ENCODE data around the gene DIDO1.

Gene DIDO1

DNA sequence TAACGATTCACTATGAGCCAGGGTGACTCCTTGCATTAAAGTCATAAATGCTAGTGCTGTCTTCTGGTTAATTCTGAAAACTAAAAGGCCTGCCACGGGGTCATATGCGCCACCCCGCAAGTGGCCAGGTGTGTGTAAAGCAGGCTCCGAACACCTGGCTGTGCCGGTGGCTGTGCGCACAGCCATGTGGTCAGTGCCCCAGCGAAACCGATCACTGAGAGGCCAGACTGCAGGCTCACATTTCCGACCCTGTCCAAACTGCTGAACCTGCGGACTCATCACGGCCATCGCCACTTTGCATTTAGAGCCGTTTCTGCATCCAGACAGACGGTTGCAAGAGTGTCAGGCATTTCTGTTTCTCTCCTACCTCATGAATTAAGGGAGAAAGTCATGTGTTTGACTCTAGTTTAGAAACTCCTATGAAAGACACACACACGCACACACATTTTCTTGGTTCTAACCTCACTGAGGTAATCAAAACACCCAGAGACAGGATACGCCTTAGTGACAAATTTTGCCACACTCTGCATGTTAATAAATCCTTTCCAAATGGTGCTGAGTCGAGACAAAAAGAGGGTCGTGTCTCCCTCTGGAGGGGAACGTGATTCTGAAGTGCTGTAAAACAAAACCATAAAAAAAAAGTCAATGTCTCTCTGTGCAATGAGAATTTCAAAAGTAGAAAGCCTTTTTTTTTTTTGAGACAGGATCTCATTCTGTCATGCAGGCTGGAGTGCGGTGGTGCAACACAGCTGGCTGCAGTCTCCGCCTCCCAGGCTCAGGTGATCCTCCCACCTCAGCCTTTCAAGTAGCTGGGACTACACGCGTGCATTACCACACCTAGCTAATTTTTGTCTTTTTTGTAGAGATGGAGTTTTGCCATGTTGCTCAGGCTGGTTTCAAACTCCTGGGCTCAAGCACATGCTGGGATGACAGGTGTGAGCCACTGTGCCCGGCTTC, 33.7 kb downstream of the DIDO1 start:
- no peak for DNase-seq (ENCODE audit: low read depth)
- H3K4me3 ChIP-seq (ENCODE audit: control insufficient read depth, low read depth, low read length) = no peak overlapping the region
- TF ChIP-seq CTCF (IDR thresholded peaks at IDR 0.05; ENCODE audit: control insufficient read depth, insufficient read depth, low read depth, low read length, missing control alignments) = no peak

DNA sequence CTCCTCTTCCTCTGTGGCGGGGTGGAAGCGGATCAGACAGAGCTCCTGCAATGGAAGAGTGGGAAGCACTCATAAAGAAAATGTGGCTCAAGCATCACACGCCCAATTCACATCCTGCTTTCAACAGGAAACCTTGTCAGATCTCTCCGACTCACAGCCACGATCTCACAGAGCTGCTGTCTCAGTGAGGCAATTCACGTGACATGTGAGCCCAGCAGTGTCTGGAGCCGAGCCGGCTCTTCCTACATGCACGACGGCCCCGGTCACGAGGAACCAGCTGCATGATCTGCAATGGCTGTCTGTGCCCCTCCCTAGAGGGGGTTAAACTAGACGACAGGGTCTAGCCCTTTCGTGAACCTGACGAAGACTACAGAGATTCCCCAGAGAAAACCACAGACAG, 35.2 kb downstream of the DIDO1 start:
- TF ChIP-seq CTCF (IDR thresholded peaks at IDR 0.05; ENCODE audit: control insufficient read depth, insufficient read depth, low read depth, low read length, missing control alignments) = no peak
- no peak overlapping the region for H3K4me3 ChIP-seq (ENCODE audit: control insufficient read depth, low read depth, low read length)
- DNase-seq (ENCODE audit: low read depth) = no peak

GRCh38 chr20:62890444-62890843, 35.9 kb downstream of the DIDO1 start:
- TF ChIP-seq CTCF (IDR thresholded peaks at IDR 0.05; ENCODE audit: control insufficient read depth, insufficient read depth, low read depth, low read length, missing control alignments) = no peak
- no peak for DNase-seq (ENCODE audit: low read depth)
- no peak overlapping the region for H3K4me3 ChIP-seq (ENCODE audit: control insufficient read depth, low read depth, low read length)

DNA sequence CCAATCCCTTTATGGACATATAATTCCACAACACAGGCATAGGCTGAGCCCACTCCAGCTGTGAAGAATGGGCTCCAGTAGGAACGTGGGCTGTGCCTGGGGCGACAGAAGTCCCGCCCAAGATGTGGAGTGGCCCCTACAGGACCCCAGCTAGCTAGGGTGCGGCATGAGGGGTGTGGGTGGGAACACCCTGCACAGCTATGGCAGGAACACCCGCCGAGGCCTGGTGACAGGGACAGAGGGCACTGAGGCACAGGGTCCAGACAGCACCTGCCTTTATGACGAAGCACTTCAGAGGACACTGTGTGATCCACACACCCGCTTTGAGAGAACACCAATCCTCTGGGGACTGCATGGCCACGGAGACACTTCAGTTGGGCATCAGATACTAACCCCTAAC, 36.4 kb downstream of the DIDO1 start:
- no peak for TF ChIP-seq CTCF (IDR thresholded peaks at IDR 0.05; ENCODE audit: control insufficient read depth, insufficient read depth, low read depth, low read length, missing control alignments)
- no peak for DNase-seq (ENCODE audit: low read depth)
- no peak overlapping the region for H3K4me3 ChIP-seq (ENCODE audit: control insufficient read depth, low read depth, low read length)

GRCh38 chr20:62889411-62889810, 36.9 kb downstream of the DIDO1 start:
- TF ChIP-seq CTCF (IDR thresholded peaks at IDR 0.05; ENCODE audit: control insufficient read depth, insufficient read depth, low read depth, low read length, missing control alignments) = no peak
- H3K4me3 ChIP-seq (ENCODE audit: control insufficient read depth, low read depth, low read length) = no peak overlapping the region
- no peak for DNase-seq (ENCODE audit: low read depth)

GRCh38 chr20:62888910-62889309, 37.4 kb downstream of the DIDO1 start:
- no peak for DNase-seq (ENCODE audit: low read depth)
- no peak for TF ChIP-seq CTCF (IDR thresholded peaks at IDR 0.05; ENCODE audit: control insufficient read depth, insufficient read depth, low read depth, low read length, missing control alignments)
- H3K4me3 ChIP-seq (ENCODE audit: control insufficient read depth, low read depth, low read length) = no peak overlapping the region

Measured in AG09309 (cell line).